LoVo (cell line): Measurements from ENCODE around the gene MROH8.
"Not testable (repeated sequence)": the region's sequence is repeated elsewhere in the genome, so short reads cannot be mapped to it uniquely, and the experiment has no call there.

Source experiments
- DNase-seq: peaks from one replicate; pipeline ENCODE4 v3.0.0-alpha.2; 2016; ENCODE audit warnings: low spot score

Gene MROH8

GRCh38 chr20:37154684-37155298 is 24.6 kb downstream of the MROH8 start:
- no peak for DNase-seq

- no peak for DNase-seq
Measured at GRCh38 chr20:37152284-37152683, 27.1 kb downstream of the MROH8 start.

GRCh38 chr20:37151529-37151928 is 27.8 kb downstream of the MROH8 start:
- DNase-seq, result no peak

GRCh38 chr20:37150864-37151263 is 28.5 kb downstream of the MROH8 start:
- not testable (repeated sequence) for DNase-seq

GRCh38 chr20:37147250-37147649 is 32.1 kb downstream of the MROH8 start:
- DNase-seq, result no peak

- DNase-seq, result no peak
Measured at GRCh38 chr20:37144856-37145404, 34.4 kb downstream of the MROH8 start.

- DNase-seq, result no peak
Measured at GRCh38 chr20:37142708-37143107, 36.6 kb downstream of the MROH8 start.

- no peak for DNase-seq
Measured at GRCh38 chr20:37137547-37137946, 41.8 kb downstream of the MROH8 start.

- DNase-seq, result no peak
Measured at GRCh38 chr20:37133952-37134351, 45.4 kb downstream of the MROH8 start.

GRCh38 chr20:37131486-37131885 is 47.9 kb downstream of the MROH8 start:
- DNase-seq, result no peak

- DNase-seq, result no peak
Measured at GRCh38 chr20:37128803-37129202, 50.5 kb downstream of the MROH8 start.

GRCh38 chr20:37126290-37126689 is 53.1 kb downstream of the MROH8 start:
- not testable (repeated sequence) for DNase-seq

- DNase-seq, result no peak
Measured at GRCh38 chr20:37123441-37123840, 55.9 kb downstream of the MROH8 start.

- DNase-seq, result no peak
Measured at GRCh38 chr20:37120497-37120896, 58.9 kb downstream of the MROH8 start.

GRCh38 chr20:37119356-37120036 is 59.9 kb downstream of the MROH8 start:
- no peak for DNase-seq

GRCh38 chr20:37114012-37114411 is 65.3 kb downstream of the MROH8 start:
- DNase-seq, result no peak

GRCh38 chr20:37111926-37112455 is 67.4 kb downstream of the MROH8 start:
- DNase-seq, result no peak

- no peak for DNase-seq
Measured at GRCh38 chr20:37108676-37109075, 70.7 kb downstream of the MROH8 start.

GRCh38 chr20:37102571-37102970 is 76.8 kb downstream of the MROH8 start:
- DNase-seq, result no peak

- DNase-seq, result no peak
Measured at GRCh38 chr20:37096415-37097041, 82.8 kb downstream of the MROH8 start.

- DNase-seq, result peak; percentile 79
Measured at GRCh38 chr20:37095599-37096414, 83.5 kb downstream of the MROH8 start, which contains the start of gene RBL1. TSS of gene RBL1 (minus strand) at chr20:37095997. CDS start at chr20:37095928, 69 bp downstream.

- DNase-seq, result peak; percentile 1
Measured at GRCh38 chr20:37095108-37095598, 84.2 kb downstream of the MROH8 start.
